WERI-Rb-1 (cell line): ENCODE data around the gene TBC1D2B.

ENCODE experiments used
- DNase-seq: peaks from one replicate; pipeline ENCODE4 v3.0.0-alpha.2; 2020
- H3K27ac ChIP-seq: fragments of 250-450 bp; sonication (Bioruptor Pico); 2 replicates; pipeline ENCODE4 v1.5.1; 2020; ENCODE audit warnings: mild to moderate bottlenecking, moderate library complexity
- H3K27me3 ChIP-seq: fragments of 250-450 bp; sonication (Bioruptor Pico); 2 replicates; pipeline ENCODE4 v1.5.1; 2021; ENCODE audit warnings: mild to moderate bottlenecking, low read depth, moderate library complexity; ENCODE audit not compliant: insufficient read depth, severe bottlenecking
- H3K36me3 ChIP-seq: fragments of 250-450 bp; sonication (Bioruptor Pico); 2 replicates; pipeline ENCODE4 v1.5.1; 2020; ENCODE audit warnings: mild to moderate bottlenecking, moderate library complexity
- H3K4me3 ChIP-seq: 2 replicates; pipeline ENCODE4 v1.5.1; 2011; ENCODE audit warnings: low read depth, mild to moderate bottlenecking, control low read depth, low read length
- H3K9me3 ChIP-seq: fragments of 250-450 bp; sonication (Bioruptor Pico); 2 replicates; pipeline ENCODE4 v1.5.1; 2021; ENCODE audit warnings: mild to moderate bottlenecking, moderate library complexity; ENCODE audit not compliant: severe bottlenecking
- TF ChIP-seq, protein P1 (sequence below): IDR thresholded peaks from 2 replicates; pipeline ENCODE4 v1.5.1; 2011; ENCODE audit warnings: low read depth, mild to moderate bottlenecking, control low read depth, inconsistent platforms, low read length

TBC1D2B gene

DNA sequence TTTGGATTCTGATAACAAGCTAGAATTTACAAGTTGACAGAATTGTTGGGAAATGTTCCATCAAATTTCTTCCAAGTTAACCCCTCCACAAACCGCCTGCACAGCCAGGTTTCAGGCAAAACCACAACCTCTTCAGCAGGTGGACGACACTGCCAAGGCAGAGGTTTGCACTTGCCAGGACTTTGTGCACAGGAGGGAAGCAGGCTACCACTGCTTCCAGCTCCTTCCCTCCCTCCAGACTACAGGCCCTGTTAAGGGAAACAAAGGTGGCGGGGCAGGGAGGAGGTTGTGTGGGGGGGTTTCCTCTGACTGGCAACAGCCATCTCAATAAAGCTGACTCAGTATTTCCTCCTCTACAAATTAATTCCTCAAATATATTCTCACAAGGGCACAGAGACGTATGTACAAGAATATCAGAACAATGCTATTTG is 42.2 kb downstream of the TBC1D2B start:
- H3K27ac ChIP-seq = no peak overlapping the region
- TF ChIP-seq, protein P1, sequence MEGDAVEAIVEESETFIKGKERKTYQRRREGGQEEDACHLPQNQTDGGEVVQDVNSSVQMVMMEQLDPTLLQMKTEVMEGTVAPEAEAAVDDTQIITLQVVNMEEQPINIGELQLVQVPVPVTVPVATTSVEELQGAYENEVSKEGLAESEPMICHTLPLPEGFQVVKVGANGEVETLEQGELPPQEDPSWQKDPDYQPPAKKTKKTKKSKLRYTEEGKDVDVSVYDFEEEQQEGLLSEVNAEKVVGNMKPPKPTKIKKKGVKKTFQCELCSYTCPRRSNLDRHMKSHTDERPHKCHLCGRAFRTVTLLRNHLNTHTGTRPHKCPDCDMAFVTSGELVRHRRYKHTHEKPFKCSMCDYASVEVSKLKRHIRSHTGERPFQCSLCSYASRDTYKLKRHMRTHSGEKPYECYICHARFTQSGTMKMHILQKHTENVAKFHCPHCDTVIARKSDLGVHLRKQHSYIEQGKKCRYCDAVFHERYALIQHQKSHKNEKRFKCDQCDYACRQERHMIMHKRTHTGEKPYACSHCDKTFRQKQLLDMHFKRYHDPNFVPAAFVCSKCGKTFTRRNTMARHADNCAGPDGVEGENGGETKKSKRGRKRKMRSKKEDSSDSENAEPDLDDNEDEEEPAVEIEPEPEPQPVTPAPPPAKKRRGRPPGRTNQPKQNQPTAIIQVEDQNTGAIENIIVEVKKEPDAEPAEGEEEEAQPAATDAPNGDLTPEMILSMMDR = no peak
- H3K36me3 ChIP-seq = no peaks in the 10 kb centered on the region; the same call in 1 of the 2 replicates
- no peak overlapping the region for H3K4me3 ChIP-seq
- H3K27me3 ChIP-seq = no peaks in the 10 kb centered on the region
- no peaks in the 10 kb centered on the region for H3K9me3 ChIP-seq
- DNase-seq = no peak

GRCh38 chr15:78034495-78035191 is 42.9 kb downstream of the TBC1D2B start:
- TF ChIP-seq, protein P1 = no peak
- DNase-seq = no peak
- Histone ChIP-seq H3K27me3 (no peaks in the 10 kb centered on the region), H3K36me3 (peaks cover 2% of the 10 kb centered on the region; the same call in 1 of the 2 replicates), H3K9me3 (no peaks in the 10 kb centered on the region), H3K4me3 (no peak overlapping the region), H3K27ac (no peak overlapping the region)

DNA sequence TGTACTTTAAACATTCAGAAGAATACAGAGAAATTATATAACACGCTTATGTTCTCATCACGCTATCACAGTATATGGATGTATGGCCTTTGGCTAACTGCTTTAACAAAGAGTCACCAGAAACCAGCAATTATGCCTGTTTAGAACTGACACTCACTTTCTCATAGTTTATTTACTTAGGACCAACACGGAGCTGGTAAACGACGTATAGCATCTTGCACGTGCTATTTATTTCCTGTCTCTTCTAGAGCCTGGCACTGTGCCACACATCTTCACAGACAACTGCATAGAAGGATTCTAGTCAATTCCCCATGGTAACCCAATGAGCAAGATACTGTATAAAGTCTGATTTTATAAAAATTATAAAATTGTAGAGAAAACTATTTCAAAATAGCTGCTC is 43.6 kb downstream of the TBC1D2B start:
- TF ChIP-seq, protein P1 = no peak
- no peak for DNase-seq
- no peaks in the 10 kb centered on the region for H3K27me3 ChIP-seq
- H3K36me3 ChIP-seq = peaks cover 5% of the 10 kb centered on the region; the same call in 1 of the 2 replicates
- no peaks in the 10 kb centered on the region for H3K9me3 ChIP-seq
- H3K27ac ChIP-seq = no peak overlapping the region
- no peak overlapping the region for H3K4me3 ChIP-seq

DNA sequence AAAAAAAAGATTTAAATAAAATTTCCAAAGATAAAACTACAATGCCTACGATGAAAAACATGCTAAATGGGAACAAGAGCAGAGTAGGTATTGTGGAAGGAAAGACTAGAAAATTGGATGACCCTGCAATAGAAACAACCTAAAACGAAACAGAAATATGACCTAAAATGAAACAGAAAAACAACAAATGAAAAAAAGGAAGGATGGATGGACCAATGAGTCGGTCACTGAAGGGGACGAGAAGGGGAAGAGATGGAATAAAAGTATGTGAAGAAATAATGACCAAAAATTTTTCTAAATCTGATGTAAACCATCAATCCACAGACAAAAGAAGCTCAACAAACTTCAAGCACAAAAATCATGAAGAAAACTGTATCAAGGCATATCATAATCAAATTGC is 44.8 kb downstream of the TBC1D2B start:
- Histone ChIP-seq H3K27ac (no peak overlapping the region), H3K27me3 (no peaks in the 10 kb centered on the region), H3K4me3 (no peak overlapping the region), H3K36me3 (peaks cover 13% of the 10 kb centered on the region), H3K9me3 (no peaks in the 10 kb centered on the region)
- no peak for DNase-seq
- TF ChIP-seq, protein P1 = no peak

DNA sequence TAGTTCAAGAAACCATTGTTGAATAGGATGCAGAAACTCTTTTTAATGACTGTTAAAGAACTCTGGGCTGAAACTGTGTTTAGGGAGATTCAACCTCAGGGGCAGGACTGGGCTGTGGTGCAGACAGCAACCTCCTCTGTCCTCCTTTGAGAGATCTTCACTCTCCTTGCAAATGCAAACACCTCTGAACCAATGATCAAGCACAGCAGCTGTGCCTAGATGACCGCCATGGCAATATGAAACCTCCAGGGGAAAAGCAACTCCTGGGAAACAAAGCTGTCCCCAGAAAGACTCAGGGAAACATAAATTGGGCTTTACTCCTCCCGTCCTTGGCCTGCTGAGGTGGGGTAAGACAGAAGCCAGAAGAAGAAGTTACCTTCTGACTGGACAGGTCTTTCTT is 52.6 kb downstream of the TBC1D2B start:
- Histone ChIP-seq H3K4me3 (no peak overlapping the region), H3K27ac (no peak overlapping the region)
- DNase-seq = no peak

More for the DNA sequence above, 52.6 kb downstream of the TBC1D2B start:
- H3K27me3 ChIP-seq = no peaks in the 10 kb centered on the region
- H3K9me3 ChIP-seq = no peaks in the 10 kb centered on the region
- peaks cover 47% of the 10 kb centered on the region for H3K36me3 ChIP-seq
- TF ChIP-seq, protein P1 = no peak
